K562 (cell line): ENCODE measurements around the gene MMP20. TPM values are rescaled to one million over a fixed set of nuclear protein-coding genes. Genes with fewer than 3 reads are reported as not detected.
A peak's percentile ranks its signal among the peaks of the same experiment; 100 is the strongest.

Experiments used
- ATAC-seq: fragments of 200-7000 bp; cut with Tn5 transposase; 3 replicates; pipeline ENCODE4 v1.9.1; 2020; ENCODE audit warnings: moderate library complexity
- BruUV-seq: library from RNA; stranded (reverse); fragments of 400-500 nt; replicated peaks from 2 replicates; lab custom pipeline; 2021; lab: Mats Ljungman, UMichigan
- CTCF ChIA-PET: fragments of 300-600 bp; formaldehyde crosslinking; extraction: SDS; loops from one replicate; lab custom pipeline; 2021; ENCODE audit warnings: low intra/inter-chr PET ratio; lab: Yijun Ruan, JAX
- POLR2A ChIA-PET: fragments of 300-600, 350-650 bp; sonication (Branson Sonifier 250); formaldehyde crosslinking; extraction: SDS; loops from one replicate; lab custom pipeline; 2021; ENCODE audit warnings: antibody characterized with exemption, inconsistent platforms; lab: Yijun Ruan, JAX
- DNase-seq, 4 experiments: peaks; one replicate each; pipeline versions ENCODE4 v3.0.0 to v3.0.0-alpha.2; 2011 to 2018; ENCODE audit warnings: low spot score in 3 of 4, mixed read lengths in 3 of 4; ENCODE audit errors: extremely low read depth in 1 of 4
- FAIRE-seq: peaks from 2 replicates; lab custom pipeline; 2011; peaks lifted over from hg19 to GRCh38; lab: Jason Lieb, UNC
- H2AFZ ChIP-seq: 2 replicates; pipeline ENCODE4 v1.6.0; 2011; ENCODE audit warnings: low read depth, low read length, control low read depth, inconsistent platforms
- H3K27ac ChIP-seq: fragments of 200-600 bp; 3 replicates; pipeline ENCODE4 v1.8.0; 2011; ENCODE audit warnings: low read depth, mild to moderate bottlenecking, control low read depth, inconsistent platforms, low read length, moderate library complexity, mixed read lengths; ENCODE audit errors: extremely low read depth
- H3K27me3 ChIP-seq, 2 experiments: fragments of 300-600 bp in 1 of 2; 2 replicates in 1 of 2; 3 replicates in 1 of 2; pipeline versions ENCODE4 v1.6.0 to v1.8.0; 2011; ENCODE audit warnings: inconsistent platforms in 2 of 2, low read length in 2 of 2, mild to moderate bottlenecking in 1 of 2, mixed read lengths in 1 of 2, moderate library complexity in 1 of 2; ENCODE audit not compliant: control insufficient read depth in 2 of 2, insufficient read depth in 2 of 2
- H3K36me3 ChIP-seq: fragments of 300-600 bp; 3 replicates; pipeline ENCODE4 v1.8.0; 2011; ENCODE audit warnings: mild to moderate bottlenecking, low read length, inconsistent platforms; ENCODE audit not compliant: control insufficient read depth, insufficient read depth
- H3K4me1 ChIP-seq, 2 experiments: fragments of 200-600 bp in 1 of 2; replicated peaks in 1 of 2; 2 replicates in 1 of 2; 3 replicates in 1 of 2; pipeline versions ENCODE4 v1.5.1 to v1.8.0; 2011; ENCODE audit warnings: inconsistent platforms in 2 of 2, low read length in 2 of 2, mild to moderate bottlenecking in 1 of 2, mixed read lengths in 1 of 2, moderate library complexity in 1 of 2; ENCODE audit not compliant: control insufficient read depth in 2 of 2, insufficient read depth in 2 of 2
- H3K4me2 ChIP-seq: 2 replicates; pipeline ENCODE4 v1.6.1; 2011; ENCODE audit warnings: low read length, control low read depth, inconsistent platforms, mixed read lengths; ENCODE audit not compliant: insufficient read depth
- H3K4me3 ChIP-seq: fragments of 200-600 bp; sonication (generic), shearing (Covaris generic); 2 replicates; pipeline ENCODE4 v1.5.1; 2016; ENCODE audit warnings: control low read depth, inconsistent platforms
- H3K79me2 ChIP-seq: fragments of 200-600 bp; 3 replicates; pipeline ENCODE4 v1.8.0; 2011; ENCODE audit warnings: low read length, inconsistent platforms; ENCODE audit not compliant: control insufficient read depth, insufficient read depth
- H3K9ac ChIP-seq, 2 experiments: 2 replicates each; pipeline versions ENCODE4 v1.6.0 to v1.6.1; 2011; ENCODE audit warnings: low read depth in 2 of 2, low read length in 2 of 2, control low read depth in 1 of 2, inconsistent platforms in 1 of 2, mild to moderate bottlenecking in 1 of 2, mixed read lengths in 1 of 2; ENCODE audit not compliant: insufficient read depth in 1 of 2
- H3K9me1 ChIP-seq: one replicate; pipeline ENCODE4 v1.6.0; 2011; ENCODE audit warnings: inconsistent platforms, mild to moderate bottlenecking, low read length, moderate library complexity; ENCODE audit not compliant: control insufficient read depth, insufficient read depth
- H3K9me3 ChIP-seq: replicated peaks from 2 replicates; pipeline ENCODE4 v1.5.1; 2011; ENCODE audit warnings: low read depth, low read length, inconsistent platforms; ENCODE audit not compliant: control insufficient read depth, insufficient read depth
- H4K20me1 ChIP-seq: replicated peaks from 2 replicates; pipeline ENCODE4 v1.6.1; 2011; ENCODE audit warnings: low read length, inconsistent platforms, mixed read lengths; ENCODE audit not compliant: control insufficient read depth, insufficient read depth
- BCOR ChIP-seq: fragments of 450-650 bp; IDR thresholded peaks from 2 replicates; pipeline ENCODE4 v1.6.1; 2016
- CBX5 ChIP-seq: IDR thresholded peaks from 2 replicates; pipeline ENCODE4 v1.6.1; 2014; ENCODE audit warnings: low read depth, borderline replicate concordance
- NR4A1 ChIP-seq, 2 experiments: fragments of 250-450 bp in 1 of 2; fragments of 450-650 bp in 1 of 2; sonication (Bioruptor Pico) in 1 of 2; IDR thresholded peaks; 2 replicates each; pipeline versions ENCODE4 v1.4.0 to v1.6.1; 2016 to 2020; ENCODE audit warnings: mild to moderate bottlenecking in 2 of 2, missing compliant biosample characterization in 1 of 2, missing genetic modification characterization in 1 of 2, moderate library complexity in 1 of 2
- PRPF4 ChIP-seq: fragments of 200-400 bp; formaldehyde crosslinking; IDR thresholded peaks from one replicate; pipeline ENCODE4 v1.6.1; 2017; ENCODE audit warnings: low read length, low read depth, mild to moderate bottlenecking; ENCODE audit not compliant: insufficient read depth, poor library complexity, severe bottlenecking
- TCF7 ChIP-seq: sonication (generic); IDR thresholded peaks from 2 replicates; pipeline ENCODE4 v1.6.1; 2016; ENCODE audit warnings: antibody characterized with exemption, borderline replicate concordance
- ZFP36 ChIP-seq: fragments of 150-350 bp; IDR thresholded peaks from 2 replicates; pipeline ENCODE4 v1.6.1; 2018; ENCODE audit warnings: low read length, low read depth; ENCODE audit not compliant: partially characterized antibody
- WGBS: fragments of 100-300 bp; shearing (Covaris generic); methylation state at CpG from one replicate; pipeline ENCODE4 v1.1.6; 2016; ENCODE audit warnings: low coverage, mixed read lengths; ENCODE audit not compliant: insufficient coverage; ENCODE audit errors: missing lambda C conversion rate; 5-methylcytosine and 5-hydroxymethylcytosine counted together
- in situ Hi-C: fragments of 300-500 bp; cut with MboI; formaldehyde crosslinking; loops from 4 replicates; pipeline ENCODE4 v1.15.0; 2018; ENCODE audit warnings: inconsistent platforms, mixed read lengths
- intact Hi-C: fragments of 100-400 bp; cut with micrococcal nuclease; formaldehyde crosslinking; loops from 2 replicates; pipeline ENCODE4 v1.14.2; 2022
- polyA plus RNA-seq, 8 experiments: library from polyadenylated mRNA; depleted of rRNA in 4 of 8; stranded (reverse) in 5 of 8; unstranded in 3 of 8; fragments of >200 nt; fragmentation: Nextera tagmentation in 2 of 8; fragmentation: Illumina TruSeq in 1 of 8; extraction: Ambion mirVana in 2 of 8; extraction: Trizol in 1 of 8; gene quantifications; 2 replicates each; pipeline versions ENCODE4 v1.2.1 to v1.2.3, GENCODE V29; 2011 to 2014; ENCODE audit warnings: inconsistent platforms in 1 of 8, missing spikeins in 1 of 8
- total RNA-seq, 7 experiments: library from RNA; depleted of rRNA in 6 of 7; stranded (reverse); fragments of >200 nt in 6 of 7; fragmentation: Illumina TruSeq in 2 of 7; extraction: Trizol in 2 of 7; gene quantifications; 2 replicates each; pipeline versions ENCODE4 v1.2.1 to v1.2.3, GENCODE V29; 2011 to 2021; ENCODE audit warnings: low replicate concordance in 1 of 7
- TF ChIP-seq, protein P1 (sequence below): fragments of 450-650 bp; formaldehyde crosslinking; conservative IDR thresholded peaks from 2 replicates; pipeline ENCODE4 v1.4.0; 2022; ENCODE audit warnings: mild to moderate bottlenecking, missing genetic modification characterization
- TF ChIP-seq, protein P2 (sequence below): IDR thresholded peaks from 2 replicates; pipeline ENCODE4 v1.6.1; 2012; ENCODE audit warnings: low read depth, low read length, improper control_type of control experiment, borderline replicate concordance

Gene MMP20
- total and polyA plus RNA-seq, 9 of the 15 experiments (the other 6 are each of a cell fraction or from before 2014, with no cell fraction given): not detected

DNA sequence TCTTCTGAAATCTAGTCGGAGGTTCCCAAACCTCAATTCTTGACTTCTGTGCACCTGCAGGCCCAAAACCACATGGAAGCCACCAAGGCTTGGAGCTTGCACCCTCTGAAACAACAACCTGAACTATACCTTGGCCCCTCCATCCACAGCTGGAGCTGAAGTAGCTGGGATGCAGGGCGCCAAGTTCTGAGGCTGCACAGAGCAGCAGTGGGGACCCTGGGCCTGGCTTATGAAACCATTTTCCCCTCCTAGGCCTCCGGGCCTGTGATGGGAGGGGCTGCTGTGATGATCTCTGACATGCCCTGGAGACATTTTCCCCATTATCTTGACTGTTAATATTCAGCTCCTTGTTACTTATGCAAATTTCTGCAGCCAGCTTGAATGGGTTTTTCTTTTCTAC is 56.3 kb downstream of the MMP20 start:
- Histone ChIP-seq H3K4me3 (no peak overlapping the region), H3K4me1 (no peaks in the 10 kb centered on the region; a peak in 2 of 5 replicates), H3K4me2 (no peak overlapping the region), H3K27ac (no peak overlapping the region), H3K9ac (no peak overlapping the region), H2AFZ (no peak overlapping the region), H4K20me1 (no peaks in the 10 kb centered on the region), H3K79me2 (no peaks in the 10 kb centered on the region), H3K36me3 (no peaks in the 10 kb centered on the region), H3K9me3 (no peaks in the 10 kb centered on the region; the same call in 1 of the 2 replicates), H3K27me3 (no peaks in the 10 kb centered on the region), H3K9me1 (no peaks in the 10 kb centered on the region)
- in situ Hi-C loops (no loop called here), intact Hi-C loops (no loop called here)
- POLR2A ChIA-PET: no interaction called here
- ATAC-seq: no peak
- CTCF ChIA-PET: no interaction called here
- no TSS peak for BruUV-seq
- WGBS: 0% methylated on average over 3 of the region's 3 CpGs
- TF ChIP-seq ZFP36: peak; percentile 20
- TF ChIP-seq, protein P1, sequence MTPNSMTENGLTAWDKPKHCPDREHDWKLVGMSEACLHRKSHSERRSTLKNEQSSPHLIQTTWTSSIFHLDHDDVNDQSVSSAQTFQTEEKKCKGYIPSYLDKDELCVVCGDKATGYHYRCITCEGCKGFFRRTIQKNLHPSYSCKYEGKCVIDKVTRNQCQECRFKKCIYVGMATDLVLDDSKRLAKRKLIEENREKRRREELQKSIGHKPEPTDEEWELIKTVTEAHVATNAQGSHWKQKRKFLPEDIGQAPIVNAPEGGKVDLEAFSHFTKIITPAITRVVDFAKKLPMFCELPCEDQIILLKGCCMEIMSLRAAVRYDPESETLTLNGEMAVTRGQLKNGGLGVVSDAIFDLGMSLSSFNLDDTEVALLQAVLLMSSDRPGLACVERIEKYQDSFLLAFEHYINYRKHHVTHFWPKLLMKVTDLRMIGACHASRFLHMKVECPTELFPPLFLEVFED (CRISPR knock-in tag): no peak
- no peak for TF ChIP-seq PRPF4
- DNase-seq: no peak
- FAIRE-seq: no peak

DNA sequence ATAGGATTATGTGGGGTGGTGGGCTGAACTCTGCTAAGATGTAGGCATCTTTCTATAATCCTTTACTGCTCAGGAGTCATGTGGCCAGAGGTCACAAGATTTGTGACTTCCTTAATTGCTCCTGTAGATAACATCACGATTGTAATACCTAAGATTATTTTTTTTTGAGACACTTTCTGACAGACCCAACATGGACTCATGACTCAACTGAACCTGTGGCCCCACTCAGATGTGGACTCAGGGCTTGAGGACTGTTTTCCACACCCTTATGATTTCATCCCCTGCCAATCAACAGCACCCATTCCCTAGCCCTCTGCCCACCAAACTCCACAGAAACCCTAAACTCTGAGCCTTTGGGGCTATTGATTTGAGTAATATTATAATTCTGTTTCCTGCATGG is 59.0 kb downstream of the MMP20 start:
- in situ Hi-C loops: no loop called here
- Histone ChIP-seq H3K27me3 (no peaks in the 10 kb centered on the region), H3K9me1 (no peaks in the 10 kb centered on the region), H3K27ac (no peak overlapping the region), H3K9me3 (no peaks in the 10 kb centered on the region; the same call in 1 of the 2 replicates), H3K4me2 (no peak overlapping the region), H2AFZ (no peak overlapping the region), H3K36me3 (no peaks in the 10 kb centered on the region), H3K79me2 (no peaks in the 10 kb centered on the region), H3K9ac (no peak overlapping the region), H3K4me3 (no peak overlapping the region), H3K4me1 (no peaks in the 10 kb centered on the region; a peak in 2 of 5 replicates), H4K20me1 (no peaks in the 10 kb centered on the region)
- ChIA-PET POLR2A (no interaction called here), CTCF (no interaction called here)
- WGBS: 0% methylated on average over 1 of the region's 1 CpG
- ATAC-seq (no peak), DNase-seq (no peak), FAIRE-seq (no peak)
- no TSS peak for BruUV-seq
- intact Hi-C loops: no loop called here
- TF ChIP-seq BCOR: no peak
- TF ChIP-seq CBX5: no peak
- TF ChIP-seq NR4A1 (CRISPR knock-in tag; IDR thresholded peaks at IDR 0.05): no peak
- TF ChIP-seq NR4A1 (tag; IDR thresholded peaks at IDR 0.05): no peak
- TF ChIP-seq, protein P1 (CRISPR knock-in tag): no peak
- TF ChIP-seq TCF7: no peak
- TF ChIP-seq, protein P2, sequence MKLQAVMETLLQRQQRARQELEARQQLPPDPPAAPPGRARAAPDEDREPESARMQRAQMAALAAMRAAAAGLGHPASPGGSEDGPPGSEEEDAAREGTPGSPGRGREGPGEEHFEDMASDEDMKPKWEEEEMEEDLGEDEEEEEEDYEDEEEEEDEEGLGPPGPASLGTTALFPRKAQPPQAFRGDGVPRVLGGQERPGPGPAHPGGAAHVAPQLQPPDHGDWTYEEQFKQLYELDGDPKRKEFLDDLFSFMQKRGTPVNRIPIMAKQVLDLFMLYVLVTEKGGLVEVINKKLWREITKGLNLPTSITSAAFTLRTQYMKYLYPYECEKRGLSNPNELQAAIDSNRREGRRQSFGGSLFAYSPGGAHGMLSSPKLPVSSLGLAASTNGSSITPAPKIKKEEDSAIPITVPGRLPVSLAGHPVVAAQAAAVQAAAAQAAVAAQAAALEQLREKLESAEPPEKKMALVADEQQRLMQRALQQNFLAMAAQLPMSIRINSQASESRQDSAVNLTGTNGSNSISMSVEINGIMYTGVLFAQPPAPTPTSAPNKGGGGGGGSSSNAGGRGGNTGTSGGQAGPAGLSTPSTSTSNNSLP: no peak
